Uterus (tissue), 2 donors: Measurements from ENCODE around the gene LIX1.
"Not testable (repeated sequence)": the region's sequence is repeated elsewhere in the genome, so short reads cannot be mapped to it uniquely, and the experiment has no call there.

Source experiments
- POLR2A ChIP-seq, 2 donors: fragments of 450-650 bp; IDR thresholded peaks; one replicate each; pipeline ENCODE4 v1.6.1; 2016; ENCODE audit warnings: antibody characterized with exemption in 2 of 2, mild to moderate bottlenecking in 1 of 2, moderate library complexity in 1 of 2
- TF ChIP-seq, protein P1 (sequence below), 4 experiments: fragments of 200-600 bp in 2 of 4; fragments of 450-650 bp in 2 of 4; sonication (generic) in 2 of 4; IDR thresholded peaks; one replicate each; pipeline ENCODE4 v1.5.1; 2016 to 2019; ENCODE audit warnings: antibody characterized with exemption in 4 of 4, mild to moderate bottlenecking in 2 of 4, moderate library complexity in 1 of 4

DNA sequence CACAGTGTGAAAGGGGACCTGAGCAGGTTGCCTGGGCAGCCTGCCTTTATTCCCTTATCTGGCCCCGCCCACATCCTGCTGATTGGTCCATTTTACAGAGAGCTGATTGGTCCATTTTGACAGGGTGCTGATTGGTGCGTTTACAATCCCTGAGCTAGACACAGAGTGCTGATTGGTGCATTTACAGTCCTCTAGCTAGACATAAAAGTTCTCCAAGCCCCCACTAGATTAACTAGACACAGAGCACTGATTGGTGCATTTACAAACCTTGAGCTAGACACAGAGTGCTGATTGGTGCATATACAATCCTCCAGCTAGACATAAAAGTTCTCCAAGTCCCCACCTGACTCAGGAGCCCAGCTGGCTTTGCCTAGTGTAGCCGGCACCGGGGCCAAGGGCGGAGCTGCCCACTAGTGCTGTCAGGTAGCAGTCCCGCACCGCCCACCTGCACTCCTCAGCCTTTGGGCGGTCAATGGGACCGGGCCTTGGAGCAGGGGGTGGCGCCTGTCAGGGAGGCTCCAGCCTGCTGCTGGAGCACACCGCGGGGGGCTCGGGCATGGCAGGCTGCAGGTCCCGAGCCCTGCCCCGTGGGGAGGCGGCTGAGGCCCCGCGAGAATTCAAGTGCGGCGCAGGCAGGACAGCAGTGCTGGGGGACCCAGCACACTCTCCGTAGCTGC lies 57.5 kb downstream of the LIX1 start:
- TF ChIP-seq, protein P1, sequence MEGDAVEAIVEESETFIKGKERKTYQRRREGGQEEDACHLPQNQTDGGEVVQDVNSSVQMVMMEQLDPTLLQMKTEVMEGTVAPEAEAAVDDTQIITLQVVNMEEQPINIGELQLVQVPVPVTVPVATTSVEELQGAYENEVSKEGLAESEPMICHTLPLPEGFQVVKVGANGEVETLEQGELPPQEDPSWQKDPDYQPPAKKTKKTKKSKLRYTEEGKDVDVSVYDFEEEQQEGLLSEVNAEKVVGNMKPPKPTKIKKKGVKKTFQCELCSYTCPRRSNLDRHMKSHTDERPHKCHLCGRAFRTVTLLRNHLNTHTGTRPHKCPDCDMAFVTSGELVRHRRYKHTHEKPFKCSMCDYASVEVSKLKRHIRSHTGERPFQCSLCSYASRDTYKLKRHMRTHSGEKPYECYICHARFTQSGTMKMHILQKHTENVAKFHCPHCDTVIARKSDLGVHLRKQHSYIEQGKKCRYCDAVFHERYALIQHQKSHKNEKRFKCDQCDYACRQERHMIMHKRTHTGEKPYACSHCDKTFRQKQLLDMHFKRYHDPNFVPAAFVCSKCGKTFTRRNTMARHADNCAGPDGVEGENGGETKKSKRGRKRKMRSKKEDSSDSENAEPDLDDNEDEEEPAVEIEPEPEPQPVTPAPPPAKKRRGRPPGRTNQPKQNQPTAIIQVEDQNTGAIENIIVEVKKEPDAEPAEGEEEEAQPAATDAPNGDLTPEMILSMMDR (IDR thresholded peaks at IDR 0.05) = not testable (repeated sequence)
- not testable (repeated sequence) for TF ChIP-seq POLR2A (IDR thresholded peaks at IDR 0.05)
